ENCODE measurements around the gene RPL19.
A peak's percentile ranks its signal among the peaks of the same experiment; 100 is the strongest.
"Not testable (repeated sequence)": the region's sequence is repeated elsewhere in the genome, so short reads cannot be mapped to it uniquely, and the experiment has no call there.

The RPL19 gene

DNA sequence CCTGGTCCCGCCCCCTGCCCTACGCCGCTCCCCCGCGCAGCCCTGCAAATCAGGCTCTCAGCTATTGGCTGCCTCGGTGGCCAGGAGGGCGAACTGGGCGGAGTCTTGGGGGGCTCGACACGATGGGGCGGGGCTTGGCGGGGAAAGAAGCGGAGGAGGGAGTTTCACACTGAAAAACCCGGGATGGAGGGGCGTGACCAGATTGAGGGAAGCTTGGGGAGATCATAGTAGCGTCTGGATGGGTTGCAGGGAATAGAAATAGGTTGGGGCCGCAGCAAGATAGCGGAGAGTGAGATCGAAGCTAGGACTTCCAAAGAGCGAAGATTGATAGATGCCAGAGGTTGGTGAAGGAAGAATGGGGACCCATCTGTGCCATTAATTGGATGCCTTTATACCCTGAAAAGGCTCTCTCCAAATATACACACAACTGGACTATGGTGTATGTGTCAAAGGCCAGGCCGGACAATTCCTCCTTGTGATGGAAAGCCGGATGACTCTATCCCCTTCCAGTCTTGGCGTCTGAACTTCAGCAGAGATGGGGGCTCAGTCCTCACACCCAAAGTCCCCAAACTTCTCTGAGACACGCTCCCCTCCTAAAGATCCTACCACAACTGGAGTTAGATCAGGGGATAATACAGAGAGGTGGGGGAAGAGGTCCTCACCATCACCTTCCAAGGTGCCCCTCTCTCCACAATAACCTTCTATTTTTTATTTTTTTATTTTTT, 26.0 kb downstream of the RPL19 start:
- peak; percentile 60 to 65 for DNase-seq

DNA sequence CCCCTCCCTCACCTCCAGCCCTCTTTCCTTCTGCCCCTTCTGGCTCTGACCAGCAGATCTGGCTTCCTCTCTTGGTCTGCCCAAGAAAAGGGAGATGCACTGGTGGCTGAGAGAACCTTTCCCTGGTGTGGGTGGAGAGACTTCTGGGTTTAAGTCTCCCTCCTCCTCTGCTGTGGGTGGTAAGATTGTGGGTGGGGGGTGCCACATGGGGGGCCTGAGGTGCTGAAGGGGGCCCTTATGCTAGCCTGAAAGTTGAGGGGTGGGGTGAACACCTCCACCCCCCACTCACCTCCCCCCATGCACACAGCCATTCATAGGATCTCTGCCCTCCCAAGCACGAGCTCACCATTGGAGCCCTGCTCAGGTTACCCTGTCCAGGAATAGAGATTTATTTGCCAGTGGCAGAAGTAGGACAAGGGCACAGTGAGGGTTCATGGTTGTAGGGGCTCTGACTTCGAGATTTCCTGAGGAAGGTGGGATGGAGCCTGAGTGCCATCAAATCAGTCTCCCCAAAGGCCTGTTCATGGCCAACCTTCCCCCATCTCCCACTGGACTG, 27.4 kb downstream of the RPL19 start:
- DNase-seq: no peak

DNA sequence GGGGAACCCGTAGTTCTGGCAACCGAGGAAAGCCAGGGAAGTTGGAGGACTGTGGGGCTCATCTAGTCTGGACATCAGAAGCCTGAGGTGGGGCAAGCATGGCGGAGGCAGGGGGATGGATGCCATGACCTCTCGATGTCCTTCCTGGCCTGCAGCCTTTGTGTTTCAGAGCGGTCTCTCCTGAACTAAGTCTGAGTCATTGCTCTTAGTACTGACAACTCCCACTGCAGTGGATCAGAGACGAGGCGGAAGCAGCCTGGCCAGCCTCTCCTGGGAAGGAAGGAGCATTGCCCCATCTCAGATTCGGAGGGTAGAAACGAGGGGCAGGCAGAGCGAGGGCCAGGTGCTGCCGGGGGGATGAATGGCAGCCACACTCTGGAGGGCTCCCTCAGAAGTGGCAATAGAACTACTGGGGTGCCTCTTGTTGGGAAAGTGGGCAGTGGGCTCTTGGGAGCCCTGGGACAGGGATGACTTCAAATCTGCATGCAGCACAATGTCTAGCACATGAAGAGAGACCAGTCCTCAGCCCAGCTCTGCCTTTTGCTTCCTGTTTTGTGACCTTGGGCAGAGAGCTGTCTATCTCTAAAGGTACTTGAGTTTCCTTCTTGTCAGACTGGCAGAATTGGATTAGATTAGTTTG, 29.3 kb downstream of the RPL19 start:
- DNase-seq: no peak

DNA sequence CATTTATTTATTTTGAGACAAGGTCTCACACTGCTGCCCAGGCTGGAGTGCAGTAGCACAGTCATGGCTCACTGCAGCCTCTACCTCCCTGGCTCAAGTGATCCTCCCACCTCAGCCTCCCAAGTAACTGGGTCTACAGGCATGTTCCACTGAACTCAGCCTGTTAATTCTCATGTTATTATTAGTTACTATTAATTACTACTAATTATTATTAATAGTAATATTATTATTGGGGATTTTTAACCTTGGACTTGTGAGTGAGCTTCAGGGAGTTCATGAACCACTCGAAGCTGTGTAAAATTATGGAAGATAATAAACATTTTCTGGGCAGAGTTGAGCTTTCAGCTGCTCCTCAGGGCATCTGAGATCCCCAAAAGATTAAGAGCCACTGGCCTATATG, 30.3 kb downstream of the RPL19 start:
- no peak for DNase-seq

DNA sequence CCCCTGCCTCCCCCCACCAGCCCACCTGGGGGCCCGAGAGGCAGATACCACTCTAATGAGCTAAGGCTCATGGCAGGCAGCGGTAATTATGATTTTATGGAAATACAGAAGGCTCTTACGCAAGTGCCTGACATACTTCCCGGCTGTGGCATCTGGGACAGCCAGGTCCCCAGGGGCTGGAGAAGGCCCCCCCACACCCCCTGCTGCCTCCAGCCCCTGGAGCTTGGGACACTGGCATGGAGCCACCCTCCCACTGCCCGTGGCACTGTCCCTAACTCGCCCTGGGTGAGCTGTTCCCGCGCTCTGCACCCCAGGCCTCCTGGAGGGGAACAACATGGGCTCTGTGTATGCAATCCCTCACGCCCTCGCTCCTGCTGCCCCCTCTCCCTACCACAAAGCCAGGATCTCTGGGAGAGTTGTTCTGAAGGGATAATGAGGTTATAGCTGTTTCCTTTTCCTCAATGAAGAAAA, 31.0 kb downstream of the RPL19 start:
- no peak for DNase-seq

DNA sequence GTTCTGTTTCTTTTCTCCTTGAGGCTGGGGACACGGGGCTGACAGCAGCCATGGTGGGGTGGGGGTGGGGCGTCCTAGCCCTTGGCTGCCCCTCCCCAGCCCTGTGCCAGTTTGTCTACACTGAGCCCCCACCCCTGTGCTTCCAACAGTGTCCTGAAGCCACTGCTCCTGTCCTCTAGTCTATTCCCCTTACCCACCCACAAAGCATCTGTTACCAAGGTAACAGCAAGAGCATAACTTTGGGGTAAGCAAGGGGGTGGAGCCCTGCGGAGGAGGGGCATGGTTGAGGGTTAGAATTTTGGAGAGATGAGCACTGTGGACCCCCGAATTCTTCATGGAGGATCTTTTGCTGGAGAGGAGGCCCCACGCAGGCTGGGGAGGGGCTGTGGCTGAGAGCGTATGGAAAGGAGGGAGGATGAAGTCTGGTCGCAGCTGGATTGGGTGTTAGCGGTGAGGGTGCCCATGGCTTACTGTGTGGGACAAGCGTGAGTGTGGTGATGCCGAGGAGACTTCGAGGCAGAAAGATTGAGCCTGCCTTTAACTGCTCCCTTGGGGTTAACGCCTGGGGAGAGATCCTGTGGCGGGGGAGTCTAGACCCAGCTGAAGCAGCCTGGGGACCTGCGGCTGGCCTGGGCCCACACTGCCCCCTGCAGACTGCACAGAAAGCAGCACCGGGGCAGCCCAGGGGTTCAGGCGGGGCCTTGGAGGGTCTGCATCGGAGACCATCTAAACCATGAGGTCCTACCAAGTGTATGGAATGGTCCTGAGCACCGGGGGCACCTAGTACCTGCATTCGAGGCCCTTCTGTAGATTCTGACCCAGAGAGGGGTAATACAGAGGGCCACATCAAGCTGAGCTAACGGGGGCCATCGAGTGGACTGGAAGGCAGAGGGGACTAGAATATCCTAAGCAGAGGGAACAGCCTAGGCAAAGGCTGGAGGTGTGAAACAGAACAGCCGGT, 31.8 kb downstream of the RPL19 start:
- DNase-seq: peak; percentile 65 to 70

DNA sequence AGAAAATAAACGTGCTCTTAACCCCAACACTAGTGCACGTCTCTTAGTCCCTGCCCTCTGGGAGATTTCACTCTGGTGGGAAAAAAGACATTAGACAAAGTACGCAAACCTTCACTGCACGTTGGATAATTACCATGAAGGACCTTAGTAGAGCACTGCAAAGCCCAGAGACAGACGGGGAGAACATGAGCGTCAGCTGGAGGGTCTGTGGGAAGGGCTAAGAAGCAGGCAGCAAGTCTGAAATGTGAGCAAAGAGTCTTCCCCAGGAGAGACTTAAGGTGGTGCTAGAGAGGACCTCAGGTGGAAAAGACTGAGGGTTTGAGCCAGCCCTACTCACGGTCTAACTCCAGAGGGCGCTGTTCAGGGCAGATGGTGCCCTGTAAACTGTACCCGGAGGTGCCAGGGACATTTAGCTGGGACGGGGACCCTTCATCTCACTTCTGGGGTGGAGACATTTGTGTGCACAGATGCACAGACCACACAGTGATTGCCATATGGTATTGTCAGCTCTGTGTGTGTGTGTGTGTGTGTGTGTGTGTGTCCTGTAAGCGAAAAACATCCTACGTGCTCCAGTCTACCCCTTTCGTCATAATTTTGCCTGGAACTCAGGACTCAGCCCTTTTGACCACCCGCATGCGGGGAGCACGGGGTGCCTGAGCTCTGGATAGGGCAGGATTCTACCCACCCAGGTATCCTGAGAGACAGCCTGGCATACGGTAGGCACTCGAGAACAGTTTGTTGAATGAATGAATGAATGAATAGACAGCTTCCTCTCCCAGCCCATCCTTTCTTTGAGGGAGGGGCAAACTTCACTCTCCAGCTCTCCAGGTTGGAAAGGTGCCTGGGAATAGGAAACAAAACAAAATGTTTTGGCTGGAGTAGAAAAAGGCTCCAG, 35.7 kb downstream of the RPL19 start:
- peak; percentile 57 to 73 for DNase-seq

DNA sequence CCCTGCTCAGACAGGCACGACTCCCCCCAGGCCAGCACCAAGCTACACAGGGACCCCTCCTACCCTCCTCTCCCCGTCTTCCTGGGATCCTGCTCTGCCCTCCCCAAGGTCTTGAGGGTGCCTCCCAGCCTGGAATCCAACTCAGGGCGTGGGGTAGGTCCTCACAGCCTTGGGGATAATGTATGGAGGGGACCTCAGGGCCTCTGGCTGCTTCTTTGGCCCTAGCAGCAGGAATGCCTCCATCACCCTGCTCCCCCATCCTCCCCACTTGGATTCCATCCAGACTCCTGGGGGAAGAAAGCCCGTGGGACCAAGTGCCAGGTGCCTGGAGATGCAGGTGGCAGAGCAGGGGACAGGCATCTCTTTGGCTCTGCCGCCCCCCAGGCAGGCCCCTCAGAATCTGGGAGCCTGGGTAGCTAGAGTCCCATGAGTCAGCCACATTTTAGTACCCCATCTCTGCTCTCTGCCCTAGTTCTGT, 36.4 kb downstream of the RPL19 start:
- DNase-seq: no peak

DNA sequence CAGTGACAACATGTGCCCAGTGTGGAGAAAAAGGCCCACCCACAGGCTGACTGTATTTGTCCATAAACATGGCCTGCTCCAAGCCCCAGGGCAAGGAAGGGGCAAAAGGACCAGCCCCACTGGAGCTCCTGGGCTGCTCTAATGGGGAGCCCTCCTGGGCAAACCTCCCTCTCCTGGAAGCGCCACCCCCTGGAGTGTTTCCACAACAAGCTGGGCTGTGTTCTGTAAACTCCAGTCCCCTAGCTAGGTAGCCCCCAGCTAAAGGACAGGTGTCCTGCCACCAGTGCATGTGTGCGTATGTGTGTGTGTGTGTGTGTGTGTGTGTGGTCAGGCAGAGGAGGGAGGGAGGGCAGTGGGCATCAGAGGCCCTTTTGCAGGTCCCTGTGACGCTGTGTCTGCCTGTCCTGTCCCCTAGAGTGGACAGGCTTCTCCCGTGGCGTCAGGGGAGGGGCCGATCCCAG, 36.9 kb downstream of the RPL19 start:
- DNase-seq: no peak

DNA sequence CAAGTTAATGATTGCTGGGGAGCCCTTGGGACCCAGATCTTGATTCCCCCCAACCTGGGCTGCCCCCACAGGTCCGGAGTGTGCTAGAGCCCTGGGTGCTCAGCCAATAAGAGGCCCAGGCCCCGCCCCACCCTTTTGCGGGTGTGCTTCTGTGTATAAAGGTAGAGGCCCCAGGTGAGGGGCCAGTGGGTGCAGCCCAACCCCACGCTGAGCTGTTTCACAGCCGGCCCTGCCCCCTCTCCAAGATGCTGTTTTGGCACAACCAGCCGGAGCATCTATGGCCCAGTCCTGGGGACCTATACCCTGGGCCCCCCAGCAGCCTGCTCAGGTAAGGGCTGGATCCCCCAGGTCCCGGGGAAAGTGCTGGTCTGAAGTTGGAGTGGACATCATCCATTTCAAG, 37.5 kb downstream of the RPL19 start:
- no peak for DNase-seq

DNA sequence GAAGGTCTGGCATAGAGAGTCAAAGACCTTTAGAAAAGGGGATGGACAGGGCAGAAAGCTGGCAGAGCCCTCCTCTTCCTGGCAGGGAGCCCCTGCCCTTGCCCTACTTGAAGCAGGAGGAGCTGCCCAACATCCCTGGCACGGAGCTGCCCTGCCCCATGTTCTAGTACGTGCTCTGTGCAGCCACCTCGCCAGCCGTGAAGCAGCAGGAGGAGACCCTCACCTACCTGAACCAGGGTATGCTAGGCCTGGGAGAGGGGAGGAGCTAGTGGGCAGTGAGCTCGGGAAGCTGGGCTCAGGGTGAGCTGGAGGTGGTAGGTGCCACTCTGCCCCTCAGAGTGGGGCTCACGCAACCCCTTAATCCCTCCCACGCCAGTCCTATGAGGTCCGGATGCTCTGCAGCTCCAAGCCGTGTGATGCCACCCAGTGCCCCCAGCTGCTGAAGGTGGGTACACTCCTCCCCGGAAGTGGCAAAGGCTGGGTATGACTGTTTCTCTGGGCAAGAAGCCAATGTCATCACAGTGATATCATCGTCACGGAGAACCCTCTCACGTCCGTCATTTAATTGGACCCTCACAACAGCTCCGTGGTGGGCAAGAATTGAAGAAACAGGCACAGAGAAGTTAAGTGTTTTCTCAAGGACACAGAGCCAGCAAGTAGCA, 38.4 kb downstream of the RPL19 start:
- DNase-seq: peak; percentile 88 to 91

DNA sequence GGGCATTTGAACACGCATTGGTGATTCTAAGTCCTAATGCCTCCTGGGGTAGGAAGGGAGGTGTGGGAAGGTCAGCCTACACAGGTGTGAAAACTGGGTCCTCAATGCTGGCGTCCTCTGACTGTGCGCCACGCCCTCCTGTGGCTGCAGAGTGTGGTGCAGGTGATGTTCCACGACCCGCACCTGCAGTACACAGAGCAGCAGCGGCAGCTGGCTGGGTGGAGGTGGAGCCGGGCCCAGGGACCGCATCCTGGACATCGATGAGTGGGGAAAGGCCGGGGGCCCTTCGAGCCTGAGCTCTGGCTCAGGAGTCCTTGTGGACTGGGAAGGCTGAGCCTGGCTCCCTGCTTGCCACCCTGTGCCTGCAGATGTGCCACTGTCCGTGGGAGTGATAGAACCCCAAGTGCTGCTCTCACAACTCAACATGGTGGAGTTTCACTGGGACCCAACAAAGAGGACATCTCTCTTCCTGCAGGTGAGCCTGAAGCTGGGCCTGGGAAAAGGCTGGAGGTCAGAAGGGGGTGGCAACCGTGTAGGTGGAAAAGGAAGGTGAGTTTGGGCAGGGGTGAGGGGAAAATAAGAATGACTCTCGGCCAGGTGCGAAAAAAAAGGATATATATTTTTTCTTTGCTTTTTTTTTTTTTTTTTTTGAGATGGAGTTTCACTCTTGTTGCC, 39.7 kb downstream of the RPL19 start:
- DNase-seq: peak; percentile 74 to 79

DNA sequence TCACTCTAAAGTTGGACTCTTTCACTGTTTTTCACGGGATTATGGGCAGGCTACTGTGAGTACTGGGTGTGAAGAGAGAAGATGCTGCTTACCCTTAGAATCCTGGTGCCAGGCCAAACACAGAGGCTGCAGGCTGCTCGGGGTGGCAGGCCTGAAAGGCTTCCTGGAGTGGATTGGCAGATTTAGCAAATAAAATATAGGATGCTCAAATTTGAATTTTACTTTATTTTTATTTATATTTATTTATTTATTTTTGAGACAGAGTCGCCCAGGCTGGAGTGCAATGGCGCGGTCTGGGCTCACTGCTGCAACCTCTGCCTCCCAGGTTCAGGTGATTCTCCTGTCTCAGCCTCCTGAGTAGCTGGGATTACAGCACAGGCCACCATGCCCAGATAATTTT, 40.5 kb downstream of the RPL19 start:
- no peak for DNase-seq

DNA sequence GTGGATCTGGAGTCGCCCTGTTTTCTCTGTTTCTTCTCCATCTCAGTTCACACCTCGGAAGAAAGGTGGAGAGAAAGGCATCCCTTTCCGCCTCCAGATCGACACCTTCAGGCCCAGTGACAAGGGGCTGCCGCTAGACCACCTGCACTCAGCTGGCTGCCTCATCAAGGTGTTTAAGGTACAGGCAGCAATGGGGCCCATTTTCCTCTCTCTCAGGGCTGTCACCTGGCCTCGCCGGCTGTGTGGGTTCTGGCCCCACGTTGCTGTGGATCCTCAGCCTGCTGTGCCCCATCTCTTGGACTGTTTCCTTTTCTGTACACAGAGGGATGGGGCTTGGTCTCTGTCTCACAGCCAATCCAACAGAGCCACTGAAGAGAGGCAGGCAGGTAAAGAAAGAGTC, 43.1 kb downstream of the RPL19 start:
- DNase-seq: no peak

DNA sequence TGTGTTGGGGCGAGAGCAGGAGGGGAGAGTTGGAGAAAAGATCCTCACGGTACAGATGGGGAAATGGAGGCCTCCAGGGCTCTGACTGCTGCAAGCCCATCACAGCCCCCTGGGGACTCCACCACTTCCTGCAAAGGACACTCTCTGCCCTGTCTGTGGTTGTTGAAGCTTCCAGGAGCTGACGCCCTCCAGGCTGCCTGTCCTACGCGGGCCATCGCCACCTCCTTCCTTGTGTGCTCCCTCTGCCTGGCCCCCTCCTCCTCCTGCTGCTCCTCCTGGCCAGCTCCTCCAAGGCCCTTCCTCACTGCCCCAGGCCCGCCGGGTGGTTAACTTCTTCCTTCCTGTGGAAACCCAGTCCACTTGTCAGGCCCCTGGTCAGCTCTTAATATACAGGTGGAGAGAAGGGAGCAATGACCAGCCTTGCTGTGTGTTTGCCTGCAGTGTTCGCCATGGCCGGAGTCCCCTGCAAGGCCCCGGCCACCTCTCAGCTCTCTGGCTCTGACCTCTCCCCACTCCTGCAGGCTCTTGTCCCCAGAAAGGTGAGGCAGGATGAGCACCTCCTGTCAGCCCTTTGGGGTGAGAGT, 44.0 kb downstream of the RPL19 start:
- DNase-seq: no peak

DNA sequence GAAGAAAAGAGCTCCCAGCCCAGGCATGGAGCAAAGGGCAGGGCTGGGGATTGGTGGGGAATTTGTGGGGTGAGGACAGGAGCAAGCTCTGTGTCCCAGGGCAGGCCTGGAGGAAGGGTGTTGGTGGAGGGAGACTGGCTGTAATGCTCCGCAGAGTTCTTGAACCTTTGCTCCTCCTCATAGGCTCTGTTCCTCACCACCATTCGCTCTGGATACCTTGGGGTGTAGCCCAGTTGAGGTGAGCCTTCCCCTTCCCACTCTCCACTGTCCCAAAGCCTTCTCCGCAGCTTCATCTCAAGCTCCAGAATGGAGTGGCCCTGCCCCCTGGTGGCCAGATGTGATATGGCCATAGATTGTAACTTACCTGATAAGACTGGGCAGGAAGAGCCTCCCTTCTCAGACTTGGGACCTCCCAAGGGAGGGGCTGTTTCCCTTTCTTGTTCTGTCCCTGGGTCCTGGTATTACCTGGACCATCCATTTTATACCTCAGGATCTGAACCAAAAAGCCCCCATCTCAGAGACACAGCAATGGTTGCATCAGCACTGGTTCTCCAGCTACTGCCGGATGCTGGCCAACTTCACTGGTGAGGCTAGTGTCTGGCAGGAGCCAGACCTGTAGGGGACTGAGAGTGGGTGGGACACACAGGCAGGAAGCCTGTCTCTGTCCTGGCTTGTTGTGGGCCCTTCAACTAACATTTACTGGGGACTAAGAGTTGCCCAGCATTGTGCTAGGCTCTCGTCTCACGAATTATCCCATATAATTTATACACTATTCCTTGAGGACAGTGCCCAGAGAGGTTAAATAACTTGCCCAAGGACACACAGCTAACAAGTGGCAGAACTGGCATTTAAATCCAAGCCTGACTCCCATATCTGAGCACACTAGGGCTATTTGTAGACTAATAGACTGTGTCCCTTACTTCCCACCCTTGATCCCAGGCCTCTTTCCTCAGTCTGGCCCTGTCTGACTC, 44.8 kb downstream of the RPL19 start:
- peak; percentile 83 to 85 for DNase-seq

DNA sequence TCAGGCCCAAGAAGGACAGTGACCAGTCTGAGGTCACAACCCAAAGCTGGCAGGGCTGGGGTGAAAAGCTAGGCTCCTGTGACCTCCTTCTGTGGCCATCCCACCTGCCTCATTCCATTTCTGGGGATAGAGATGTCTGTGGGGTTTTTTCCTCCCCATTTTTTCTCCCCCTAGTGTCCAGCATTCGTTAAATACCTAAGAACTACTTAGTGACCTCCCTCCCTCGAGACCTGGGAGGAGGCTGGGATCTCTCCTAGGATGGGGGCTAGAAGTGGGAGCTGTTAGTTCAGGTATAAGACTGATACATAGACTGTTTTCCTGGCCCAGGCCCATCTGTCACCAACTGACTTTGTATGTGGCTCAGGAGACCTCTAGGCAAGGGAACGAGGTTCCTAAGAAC, 46.2 kb downstream of the RPL19 start:
- no peak for DNase-seq

DNA sequence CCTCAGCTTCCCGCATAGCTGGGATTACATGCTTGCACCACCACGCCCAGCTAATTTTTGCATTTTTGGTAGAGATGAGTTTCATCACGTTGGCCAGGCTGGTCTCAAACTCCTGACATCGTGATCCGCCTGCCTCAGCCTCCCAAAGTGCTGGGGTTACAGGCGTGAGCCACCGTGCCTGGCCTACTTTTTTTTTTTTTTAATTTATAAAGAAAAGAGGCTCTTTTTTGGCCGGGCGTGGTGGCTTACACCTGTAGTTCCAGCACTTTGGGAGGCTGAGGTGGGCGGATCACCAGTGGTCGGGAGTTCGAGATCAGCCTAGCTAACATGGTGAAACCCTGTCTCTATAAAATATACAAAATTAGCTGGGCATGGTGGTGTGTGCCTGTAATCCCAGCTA, 50.0 kb downstream of the RPL19 start:
- DNase-seq: not testable (repeated sequence)

DNA sequence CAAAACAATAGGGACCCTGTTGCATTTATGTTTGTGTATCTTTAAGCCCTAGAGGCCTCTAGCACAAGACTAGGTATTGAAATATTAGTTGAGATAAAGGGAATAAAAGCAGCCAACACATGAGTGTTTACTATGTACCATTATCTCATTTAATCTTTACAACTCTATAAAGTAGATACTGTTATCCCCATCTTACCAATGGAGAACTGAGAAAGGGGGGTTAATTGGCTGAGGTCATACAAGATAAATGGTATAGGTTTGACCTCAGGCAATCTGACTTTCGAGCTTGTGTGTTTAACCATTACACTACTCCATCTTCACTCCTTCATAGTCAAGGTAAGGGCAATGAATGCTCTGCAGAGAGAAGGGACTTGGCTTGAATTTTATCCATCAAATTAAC, 51.9 kb downstream of the RPL19 start:
- DNase-seq: no peak
